GM10248 (cell line): ENCODE measurements around the gene CHKA.

ENCODE experiments used
- CTCF ChIA-PET: fragments of 300-600 bp; sonication (Branson Sonifier 250); formaldehyde crosslinking; extraction: SDS; loops from one replicate; lab custom pipeline; 2021; ENCODE audit warnings: antibody characterized with exemption; lab: Yijun Ruan, JAX
- POLR2A ChIA-PET: fragments of 350-650 bp; sonication (Branson Sonifier 250); formaldehyde crosslinking; extraction: SDS; loops from one replicate; lab custom pipeline; 2020; ENCODE audit warnings: antibody characterized with exemption; lab: Yijun Ruan, JAX
- DNase-seq: peaks from one replicate; pipeline ENCODE4 v3.0.0; 2012; ENCODE audit errors: extremely low spot score
- TF ChIP-seq, protein P1 (sequence below): IDR thresholded peaks from 2 replicates; pipeline ENCODE4 v1.5.1; 2012; ENCODE audit warnings: mild to moderate bottlenecking, low read depth; ENCODE audit errors: extremely low read depth, missing control alignments, control extremely low read depth

The CHKA gene

DNA sequence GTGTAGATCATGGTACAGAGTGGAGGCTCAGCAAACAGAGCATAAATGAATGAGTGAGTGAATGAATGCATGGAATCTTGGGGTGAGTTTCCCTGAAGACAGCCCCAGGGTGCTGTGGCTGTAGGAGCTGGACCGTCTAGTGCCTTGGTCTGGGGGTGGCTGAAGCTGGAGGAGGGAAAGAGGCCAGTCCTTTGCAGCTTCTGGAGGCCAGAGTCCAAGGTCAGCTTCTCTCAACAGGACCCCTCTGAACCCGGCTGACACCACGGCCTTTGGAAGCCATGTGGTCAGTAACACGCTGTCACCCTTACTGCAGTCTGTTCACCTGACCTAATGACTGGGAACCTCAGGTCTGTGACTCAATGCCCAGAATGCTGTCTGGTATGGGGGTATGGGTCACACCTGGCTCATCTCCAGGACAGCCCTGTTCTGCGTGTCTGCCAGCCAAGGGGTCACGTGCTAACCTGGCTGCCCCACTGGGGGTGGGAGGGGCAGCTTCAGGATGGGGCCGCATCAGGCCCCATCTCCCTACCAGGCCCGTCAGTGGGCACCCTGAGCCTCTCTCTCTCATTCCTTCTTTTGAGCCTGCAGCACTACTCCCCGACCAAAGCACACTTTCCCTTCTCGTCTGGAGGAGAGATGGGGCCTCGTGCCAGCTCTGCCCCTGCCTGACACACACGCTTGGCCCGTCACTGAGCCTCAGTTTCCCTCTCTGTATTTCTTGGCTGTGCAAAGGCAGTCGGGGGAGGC, 24.1 kb upstream of the CHKA start:
- TF ChIP-seq, protein P1, sequence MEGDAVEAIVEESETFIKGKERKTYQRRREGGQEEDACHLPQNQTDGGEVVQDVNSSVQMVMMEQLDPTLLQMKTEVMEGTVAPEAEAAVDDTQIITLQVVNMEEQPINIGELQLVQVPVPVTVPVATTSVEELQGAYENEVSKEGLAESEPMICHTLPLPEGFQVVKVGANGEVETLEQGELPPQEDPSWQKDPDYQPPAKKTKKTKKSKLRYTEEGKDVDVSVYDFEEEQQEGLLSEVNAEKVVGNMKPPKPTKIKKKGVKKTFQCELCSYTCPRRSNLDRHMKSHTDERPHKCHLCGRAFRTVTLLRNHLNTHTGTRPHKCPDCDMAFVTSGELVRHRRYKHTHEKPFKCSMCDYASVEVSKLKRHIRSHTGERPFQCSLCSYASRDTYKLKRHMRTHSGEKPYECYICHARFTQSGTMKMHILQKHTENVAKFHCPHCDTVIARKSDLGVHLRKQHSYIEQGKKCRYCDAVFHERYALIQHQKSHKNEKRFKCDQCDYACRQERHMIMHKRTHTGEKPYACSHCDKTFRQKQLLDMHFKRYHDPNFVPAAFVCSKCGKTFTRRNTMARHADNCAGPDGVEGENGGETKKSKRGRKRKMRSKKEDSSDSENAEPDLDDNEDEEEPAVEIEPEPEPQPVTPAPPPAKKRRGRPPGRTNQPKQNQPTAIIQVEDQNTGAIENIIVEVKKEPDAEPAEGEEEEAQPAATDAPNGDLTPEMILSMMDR, result no peak
- POLR2A ChIA-PET, result no interaction called here
- CTCF ChIA-PET, result interaction anchor here (1.5 kb wide), 1 partner anchor 17 kb away, joined by 3 read pairs; no protein-coding TSS in a partner anchor
- no peak for DNase-seq

GRCh38 chr11:68143310-68143689, 22.1 kb upstream of the CHKA start:
- TF ChIP-seq, protein P1, result no peak
- ChIA-PET CTCF (interaction anchor here (1.9 kb wide), 1 partner anchor 155 kb away, joined by 4 read pairs; no protein-coding TSS in a partner anchor), POLR2A (no interaction called here)
- no peak for DNase-seq

DNA sequence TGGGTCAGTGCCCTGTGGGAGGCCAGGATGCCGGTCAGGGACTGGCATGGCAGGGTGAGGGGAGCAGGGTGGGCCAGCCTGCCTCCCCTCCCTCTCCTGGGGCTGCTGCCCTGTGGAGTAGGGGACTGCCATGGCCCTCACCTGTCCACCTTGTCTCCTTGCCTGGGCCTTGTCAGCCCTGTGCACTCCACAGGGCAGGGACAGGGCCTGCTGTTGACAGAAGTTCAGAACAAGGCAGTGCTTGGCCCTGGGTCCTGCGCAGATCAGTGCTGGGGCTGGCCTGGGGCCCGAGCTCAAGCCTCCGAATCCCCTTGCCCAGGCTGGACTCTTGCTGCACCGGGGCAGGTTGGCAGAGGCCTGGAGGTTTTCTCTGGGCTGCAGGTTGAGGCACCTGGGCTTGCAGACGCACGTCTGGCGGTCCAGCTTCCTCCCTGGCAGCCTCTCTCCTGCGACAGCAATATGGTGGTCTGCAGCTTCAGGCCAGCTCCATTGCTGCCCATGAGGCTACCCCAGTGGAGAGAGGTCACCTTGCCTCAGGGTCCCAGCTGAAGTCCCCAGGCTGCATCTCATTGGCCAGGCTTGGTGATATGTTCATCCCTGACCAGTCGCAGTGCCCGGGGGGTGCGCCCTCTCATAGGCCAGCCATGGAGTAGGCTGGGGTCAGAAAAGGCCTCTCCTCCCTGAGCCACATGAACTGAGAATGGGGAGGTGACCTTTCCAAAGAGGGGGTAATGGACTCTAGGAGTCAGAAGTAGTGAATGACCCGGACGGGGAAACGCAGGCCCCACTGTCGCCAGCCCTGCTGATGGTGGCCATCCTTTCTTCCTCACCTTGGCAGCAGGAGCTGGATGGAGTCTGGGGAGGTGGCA, 21.5 kb upstream of the CHKA start:
- CTCF ChIA-PET, result interaction anchor here (1.4 to 1.9 kb wide), 2 partner anchors 8 to 156 kb away, joined by 3 to 4 read pairs; no protein-coding TSS in a partner anchor
- POLR2A ChIA-PET, result no interaction called here
- TF ChIP-seq, protein P1, result no peak
- no peak for DNase-seq

- POLR2A ChIA-PET, result no interaction called here
- TF ChIP-seq, protein P1, result no peak
- peak; percentile 39 for DNase-seq
- CTCF ChIA-PET, result interaction anchor here (1.4 to 1.9 kb wide), 2 partner anchors 9 to 156 kb away, joined by 3 to 4 read pairs; no protein-coding TSS in a partner anchor
Observed at GRCh38 chr11:68142028-68142412, 20.8 kb upstream of the CHKA start.

GRCh38 chr11:68141246-68142027, 20.2 kb upstream of the CHKA start:
- POLR2A ChIA-PET, result no interaction called here
- CTCF ChIA-PET, result interaction anchor here (1.4 to 1.9 kb wide), 2 partner anchors 10 to 157 kb away, joined by 3 to 4 read pairs; no protein-coding TSS in a partner anchor
- TF ChIP-seq, protein P1, result no peak
- DNase-seq, result no peak
